Activated T-helper 2 cell treated with anti-CD3 and anti-CD28 coated beads, Interferon-gamma antibody, Interleukin-2, Interleukin-4, amounts not matched to agents 10 μg/mL and 5 μg/mL and 100 μg/mL, durations not matched to agents 14 hours and 24 hours and 36 hours (primary cell): Measurements from ENCODE around the gene BAD. TPM values are rescaled to one million over a fixed set of nuclear protein-coding genes. Genes with fewer than 3 reads are reported as not detected.

Experiments
- DNase-seq: peaks from one replicate; pipeline ENCODE4 v3.0.0; 2021; ENCODE audit warnings: low spot score
- H3K27ac Mint-ChIP-seq: one replicate; pipeline ENCODE4 v1.8.0; 2021; ENCODE audit warnings: mixed read lengths
- H3K27me3 Mint-ChIP-seq: one replicate; pipeline ENCODE4 v1.8.0; 2021; ENCODE audit warnings: low read depth, mixed read lengths
- H3K36me3 Mint-ChIP-seq: one replicate; pipeline ENCODE4 v1.8.0; 2021; ENCODE audit warnings: low read depth, mixed read lengths
- H3K4me1 Mint-ChIP-seq: one replicate; pipeline ENCODE4 v1.8.0; 2021; ENCODE audit warnings: low read depth, mixed read lengths
- H3K4me3 Mint-ChIP-seq: one replicate; pipeline ENCODE4 v1.8.0; 2021; ENCODE audit warnings: low read depth, mild to moderate bottlenecking, moderate library complexity, mixed read lengths
- H3K9me3 Mint-ChIP-seq: one replicate; pipeline ENCODE4 v1.8.0; 2021; ENCODE audit warnings: mixed read lengths
- intact Hi-C: fragments of 100-400 bp; cut with micrococcal nuclease; formaldehyde crosslinking; loops from one replicate; pipeline ENCODE4 v1.15.1; 2023
- total RNA-seq: library from RNA; stranded (reverse); gene quantifications from 2 replicates; pipeline ENCODE4 v1.2.3, GENCODE V29; 2022

BAD gene
- total RNA-seq, 1 donor from 2014 or later, result 33.2 TPM

GRCh38 chr11:64288353-64288750 lies 3.9 kb upstream of the BAD start:
- Mint-ChIP-seq H3K4me3 (no peak overlapping the region), H3K36me3 (no peaks in the 10 kb centered on the region)
- intact Hi-C loops, result no loop called here

GRCh38 chr11:64287676-64288352 lies 3.3 kb upstream of the BAD start:
- Mint-ChIP-seq H3K9me3 (no peaks in the 10 kb centered on the region), H3K27ac (no peak overlapping the region), H3K4me3 (peak overlapping the region; percentile 17), H3K4me1 (peaks cover 13% of the 10 kb centered on the region), H3K36me3 (no peaks in the 10 kb centered on the region), H3K27me3 (peaks cover 17% of the 10 kb centered on the region)
- intact Hi-C loops, result no loop called here
- no peak for DNase-seq

More at GRCh38 chr11:64288353-64288750, 3.9 kb upstream of the BAD start:
- DNase-seq, result no peak
- peaks cover 22% of the 10 kb centered on the region for H3K27me3 Mint-ChIP-seq
- peaks cover 12% of the 10 kb centered on the region for H3K4me1 Mint-ChIP-seq
- H3K27ac Mint-ChIP-seq, result no peak overlapping the region
- no peaks in the 10 kb centered on the region for H3K9me3 Mint-ChIP-seq

- no peak overlapping the region for H3K27ac Mint-ChIP-seq
- H3K36me3 Mint-ChIP-seq, result no peaks in the 10 kb centered on the region
- no peak for DNase-seq
- H3K4me3 Mint-ChIP-seq, result peak overlapping the region; percentile 83
- intact Hi-C loops, result no loop called here
- H3K9me3 Mint-ChIP-seq, result no peaks in the 10 kb centered on the region
- peaks cover 12% of the 10 kb centered on the region for H3K4me1 Mint-ChIP-seq
- peaks cover 13% of the 10 kb centered on the region for H3K27me3 Mint-ChIP-seq
These were observed 2.3 kb upstream of the BAD start for GRCh38 chr11:64286801-64287159.

- intact Hi-C loops, result loop anchor here (1.0 to 2.0 kb wide), 4 partner anchors 16 to 45 kb away; partner anchors contain the start of genes ESRRA, FKBP2 and TRMT112
- H3K4me1 Mint-ChIP-seq, result peaks cover 12% of the 10 kb centered on the region
These were observed 1.7 kb upstream of the BAD start for GRCh38 chr11:64285885-64286800.

GRCh38 chr11:64284962-64285884 lies 758 bp upstream of the BAD start, which contains the start of gene GPR137:
Gene GPR137, plus strand, starts transcription at chr11:64285848. Its CDS starts 677 bp downstream, at chr11:64286525.
- DNase-seq, result peak; percentile 89
- H3K4me1 Mint-ChIP-seq, result peaks cover 9% of the 10 kb centered on the region

More at GRCh38 chr11:64285885-64286800, 1.7 kb upstream of the BAD start:
- H3K36me3 Mint-ChIP-seq, result peaks cover 5% of the 10 kb centered on the region
- peaks cover 13% of the 10 kb centered on the region for H3K27me3 Mint-ChIP-seq
- H3K27ac Mint-ChIP-seq, result peak overlapping the region; percentile 73
- DNase-seq, result no peak
- H3K9me3 Mint-ChIP-seq, result no peaks in the 10 kb centered on the region
- peak overlapping the region; percentile 83 for H3K4me3 Mint-ChIP-seq

GRCh38 chr11:64283092-64283491 lies 1.4 kb downstream of the BAD start:
- DNase-seq, result no peak
- peaks cover 16% of the 10 kb centered on the region for H3K36me3 Mint-ChIP-seq
- peak overlapping the region; percentile 45 for H3K4me3 Mint-ChIP-seq
- H3K27me3 Mint-ChIP-seq, result no peaks in the 10 kb centered on the region
- H3K27ac Mint-ChIP-seq, result no peak overlapping the region
- intact Hi-C loops, result no loop called here
- H3K4me1 Mint-ChIP-seq, result peaks cover 9% of the 10 kb centered on the region
- no peaks in the 10 kb centered on the region for H3K9me3 Mint-ChIP-seq

More at GRCh38 chr11:64284962-64285884, 758 bp upstream of the BAD start, which contains the start of gene GPR137:
- Mint-ChIP-seq H3K9me3 (no peaks in the 10 kb centered on the region), H3K27ac (peak within 1 kb of the TSS; percentile 93), H3K36me3 (peaks cover 8% of the 10 kb centered on the region), H3K27me3 (peaks cover 4% of the 10 kb centered on the region), H3K4me3 (peak within 1 kb of the TSS; percentile 85)
- intact Hi-C loops, result loop anchor here (1.0 to 2.0 kb wide), 4 partner anchors 15 to 44 kb away; partner anchors contain the start of genes ESRRA, FKBP2 and TRMT112

GRCh38 chr11:64281957-64282770 lies 2.3 kb downstream of the BAD start:
- Mint-ChIP-seq H3K36me3 (peaks cover 16% of the 10 kb centered on the region), H3K4me3 (no peak overlapping the region), H3K27me3 (no peaks in the 10 kb centered on the region), H3K4me1 (peaks cover 9% of the 10 kb centered on the region), H3K27ac (no peak overlapping the region), H3K9me3 (no peaks in the 10 kb centered on the region)
- no peak for DNase-seq
- intact Hi-C loops, result no loop called here

- H3K36me3 Mint-ChIP-seq, result peaks cover 20% of the 10 kb centered on the region
- H3K4me1 Mint-ChIP-seq, result peaks cover 4% of the 10 kb centered on the region
- H3K27me3 Mint-ChIP-seq, result no peaks in the 10 kb centered on the region
- intact Hi-C loops, result no loop called here
- no peak overlapping the region for H3K4me3 Mint-ChIP-seq
- no peak for DNase-seq
- H3K9me3 Mint-ChIP-seq, result no peaks in the 10 kb centered on the region
- H3K27ac Mint-ChIP-seq, result no peak overlapping the region
These were observed 5.8 kb downstream of the BAD start for GRCh38 chr11:64278576-64279190.

- H3K9me3 Mint-ChIP-seq, result no peaks in the 10 kb centered on the region
- no peak overlapping the region for H3K4me3 Mint-ChIP-seq
- peaks cover 23% of the 10 kb centered on the region for H3K36me3 Mint-ChIP-seq
- DNase-seq, result no peak
- intact Hi-C loops, result no loop called here
- no peaks in the 10 kb centered on the region for H3K27me3 Mint-ChIP-seq
- H3K27ac Mint-ChIP-seq, result no peak overlapping the region
- H3K4me1 Mint-ChIP-seq, result peaks cover 5% of the 10 kb centered on the region
These were observed 7.6 kb downstream of the BAD start for GRCh38 chr11:64276653-64277431.

GRCh38 chr11:64275841-64276240 lies 8.6 kb downstream of the BAD start:
- Mint-ChIP-seq H3K36me3 (peaks cover 15% of the 10 kb centered on the region), H3K27me3 (no peaks in the 10 kb centered on the region), H3K27ac (no peak overlapping the region), H3K4me1 (peaks cover 6% of the 10 kb centered on the region), H3K4me3 (no peak overlapping the region), H3K9me3 (no peaks in the 10 kb centered on the region)
- intact Hi-C loops, result no loop called here
- no peak for DNase-seq
